Fibroblast of the aortic adventitia (primary cell): ENCODE data around the gene MYT1. TPM values are rescaled to one million over a fixed set of nuclear protein-coding genes. Genes with fewer than 3 reads are reported as not detected.

Experiments
- DNase-seq: peaks from one replicate; pipeline ENCODE4 v3.0.0-alpha.2; 2010; ENCODE audit warnings: low read depth
- H3K4me3 ChIP-seq: 2 replicates; pipeline ENCODE4 v1.5.1; 2011; ENCODE audit warnings: low read depth, mild to moderate bottlenecking, control low read depth, low read length, moderate library complexity
- CTCF ChIP-seq: IDR thresholded peaks from 2 replicates; pipeline ENCODE4 v1.5.1; 2011; ENCODE audit warnings: mild to moderate bottlenecking, low read length, control low read depth, inconsistent platforms; ENCODE audit not compliant: insufficient read depth
- total RNA-seq: library from RNA; depleted of rRNA; stranded (reverse); fragments of >200 nt; gene quantifications from 2 replicates; pipeline ENCODE4 v1.2.3, GENCODE V29; 2012; ENCODE audit warnings: low replicate concordance

The MYT1 gene
- total RNA-seq, 1 donor: not detected

GRCh38 chr20:64242003-64242796 lies 77.9 kb downstream of the MYT1 start:
- TF ChIP-seq CTCF: no peak
- no peak overlapping the region for H3K4me3 ChIP-seq
- DNase-seq: no peak

GRCh38 chr20:64242797-64243475 lies 78.7 kb downstream of the MYT1 start:
- DNase-seq: no peak
- no peak overlapping the region for H3K4me3 ChIP-seq
- no peak for TF ChIP-seq CTCF

GRCh38 chr20:64244281-64244805 lies 80.1 kb downstream of the MYT1 start:
- no peak overlapping the region for H3K4me3 ChIP-seq
- no peak for TF ChIP-seq CTCF
- DNase-seq: no peak

GRCh38 chr20:64244870-64245603 lies 80.8 kb downstream of the MYT1 start:
- no peak for DNase-seq
- H3K4me3 ChIP-seq: no peak overlapping the region
- no peak for TF ChIP-seq CTCF

GRCh38 chr20:64245746-64246595 lies 81.7 kb downstream of the MYT1 start:
- H3K4me3 ChIP-seq: no peak overlapping the region
- TF ChIP-seq CTCF: no peak
- no peak for DNase-seq
